Glomerular visceral epithelial cell (primary cell): ENCODE results near the gene OR6C70.
"Not testable (repeated sequence)": the region's sequence is repeated elsewhere in the genome, so short reads cannot be mapped to it uniquely, and the experiment has no call there.

Experiments used
- DNase-seq: peaks from one replicate; pipeline ENCODE4 v3.0.0-alpha.2; 2016; ENCODE audit errors: extremely low spot score

The OR6C70 gene

GRCh38 chr12:55470088-55470829 lies at the start of gene OR6C70:
TSS of gene OR6C70 (minus strand) at chr12:55470138. CDS start at chr12:55470138, 0 bp downstream.
- DNase-seq: no peak

DNA sequence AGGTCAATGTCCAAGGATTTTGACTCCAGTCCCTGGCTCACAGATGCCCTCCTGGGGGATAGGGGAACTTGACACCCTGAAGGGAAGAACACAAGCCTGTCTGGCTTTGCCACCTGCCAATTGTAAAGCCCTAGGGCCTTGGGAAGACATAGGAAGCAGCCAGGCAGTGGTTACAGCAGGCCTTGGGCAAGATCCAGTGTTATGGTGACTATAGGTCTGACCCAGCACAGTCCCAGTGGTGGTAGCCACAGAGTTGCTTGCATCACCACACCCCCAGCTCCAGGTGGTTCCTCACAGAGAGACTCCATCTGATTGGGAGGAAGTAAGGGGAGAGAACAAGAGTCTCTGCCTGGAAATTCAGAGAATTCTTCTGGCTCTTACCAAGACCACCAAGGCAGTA lies 46.5 kb upstream of the OR6C70 start:
- DNase-seq: no peak

GRCh38 chr12:55515696-55516095 lies 45.8 kb upstream of the OR6C70 start:
- DNase-seq: no peak

DNA sequence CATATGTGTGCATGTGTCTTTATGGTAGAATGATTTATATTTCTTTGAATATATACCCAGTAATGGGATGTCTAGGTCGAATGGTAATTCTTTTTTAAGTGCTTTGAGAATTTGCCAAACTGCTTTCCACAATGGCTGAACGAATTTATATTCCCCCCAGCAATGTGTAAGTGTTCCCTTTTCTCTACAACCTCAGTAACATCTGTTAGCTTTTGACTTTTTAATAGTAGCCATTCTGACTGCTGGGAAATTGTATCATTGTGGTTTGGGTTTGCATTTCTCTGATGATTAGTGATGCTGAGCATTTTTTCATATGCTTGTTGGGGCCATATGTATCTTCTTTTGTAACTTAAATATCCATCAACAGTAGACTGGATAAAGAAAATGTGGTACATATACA lies 31.7 kb upstream of the OR6C70 start:
- no peak for DNase-seq

GRCh38 chr12:55499810-55500252 lies 29.9 kb upstream of the OR6C70 start:
- no peak for DNase-seq

GRCh38 chr12:55499231-55499630 lies 29.3 kb upstream of the OR6C70 start:
- no peak for DNase-seq

GRCh38 chr12:55495490-55495889 lies 25.6 kb upstream of the OR6C70 start:
- DNase-seq: no peak

GRCh38 chr12:55492078-55492477 lies 22.1 kb upstream of the OR6C70 start, which contains the start of gene OR6C68:
TSS of gene OR6C68 (plus strand) at chr12:55492378. CDS start at chr12:55492378, 0 bp downstream.
- DNase-seq: no peak

- not testable (repeated sequence) for DNase-seq
Measured at GRCh38 chr12:55484284-55484683, 14.3 kb upstream of the OR6C70 start.

GRCh38 chr12:55479136-55479535 lies 9.2 kb upstream of the OR6C70 start:
- DNase-seq: not testable (repeated sequence)

DNA sequence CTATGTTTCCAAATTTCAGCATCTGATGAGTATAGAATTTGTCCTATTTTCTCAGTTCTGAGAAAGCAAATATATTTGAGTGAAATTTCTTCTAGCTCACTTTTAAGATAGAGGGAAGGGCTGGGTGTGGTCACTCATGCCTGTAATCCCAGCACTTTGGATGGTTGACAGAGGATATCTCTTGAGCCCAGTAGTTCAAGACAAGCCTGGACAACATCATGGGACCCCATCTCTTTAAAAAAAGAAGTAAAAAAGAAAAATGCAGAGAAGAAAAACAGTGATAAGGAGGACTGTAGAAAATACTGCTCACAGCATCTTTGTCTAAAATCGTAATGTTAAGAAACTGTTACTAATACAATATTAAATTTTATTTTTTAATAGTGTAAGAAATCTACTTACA lies 2.3 kb upstream of the OR6C70 start:
- DNase-seq: no peak

GRCh38 chr12:55469291-55469690 lies 647 bp downstream of the OR6C70 start:
- no peak for DNase-seq

- no peak for DNase-seq
Measured at GRCh38 chr12:55467836-55468235, 2.1 kb downstream of the OR6C70 start.

- DNase-seq: not testable (repeated sequence)
Measured at GRCh38 chr12:55464926-55465325, 5.0 kb downstream of the OR6C70 start.

DNA sequence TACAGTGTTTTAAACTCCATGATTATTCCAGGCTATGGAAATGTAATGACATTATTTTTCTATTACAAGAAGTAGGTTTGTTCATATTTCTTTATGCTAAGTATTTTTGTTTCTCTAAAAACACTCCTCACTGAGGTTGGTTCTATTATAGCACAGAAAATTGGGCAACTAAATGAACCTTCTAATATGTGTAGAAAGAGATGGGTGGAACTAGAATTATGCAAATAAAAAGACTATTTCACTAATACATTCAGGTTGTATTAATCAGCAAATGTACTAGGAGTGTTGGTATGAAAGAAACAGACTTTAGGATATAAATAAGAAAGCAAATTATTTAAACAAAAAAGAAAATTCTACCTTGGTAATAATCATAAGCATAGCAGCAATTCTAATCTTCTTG lies 21.1 kb downstream of the OR6C70 start:
- no peak for DNase-seq

GRCh38 chr12:55446326-55446725 lies 23.6 kb downstream of the OR6C70 start:
- DNase-seq: no peak

DNA sequence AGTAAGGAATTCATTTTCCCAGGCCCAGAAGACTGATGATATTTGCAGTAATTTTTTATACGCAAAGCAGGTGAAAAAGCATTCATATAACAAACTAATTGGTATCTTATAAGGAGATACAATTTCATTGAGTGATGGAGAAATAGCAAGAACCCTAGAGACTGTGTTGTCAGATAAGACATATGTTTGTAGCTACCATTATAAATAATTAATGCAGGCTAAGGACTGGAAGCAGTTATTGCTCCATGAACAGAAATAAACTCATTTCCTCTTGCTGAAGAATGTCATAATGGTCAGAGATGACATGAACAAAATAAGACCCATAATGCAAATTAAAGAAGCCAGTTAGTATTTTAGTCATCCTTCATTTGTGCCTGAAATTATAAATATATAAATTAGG lies 24.6 kb downstream of the OR6C70 start:
- DNase-seq: no peak

DNA sequence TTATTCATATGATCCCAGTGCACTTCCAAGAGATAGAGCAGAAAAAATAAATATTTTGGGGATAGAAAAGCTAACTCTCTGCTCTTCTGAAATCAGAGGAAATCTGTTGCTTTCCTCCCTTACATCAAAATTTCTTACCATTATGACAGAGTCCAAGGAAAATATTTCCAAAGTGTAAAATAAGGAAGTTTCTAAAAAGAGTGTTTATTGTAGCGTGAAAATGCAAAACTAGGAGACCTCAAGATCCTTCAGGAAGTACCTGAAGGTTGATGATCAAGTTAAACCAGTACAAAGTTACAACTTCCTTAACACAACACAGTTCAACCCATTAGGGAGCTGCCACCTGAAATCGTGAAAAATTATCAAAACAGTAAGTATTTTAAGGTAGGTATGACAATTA lies 26.2 kb downstream of the OR6C70 start, which contains the start of gene OR6C2:
Gene OR6C2 (plus strand): TSS at position 301 of the 400 bp plus-strand sequence. CDS start 8,138 bp downstream, outside the sequence.
- no peak for DNase-seq

DNA sequence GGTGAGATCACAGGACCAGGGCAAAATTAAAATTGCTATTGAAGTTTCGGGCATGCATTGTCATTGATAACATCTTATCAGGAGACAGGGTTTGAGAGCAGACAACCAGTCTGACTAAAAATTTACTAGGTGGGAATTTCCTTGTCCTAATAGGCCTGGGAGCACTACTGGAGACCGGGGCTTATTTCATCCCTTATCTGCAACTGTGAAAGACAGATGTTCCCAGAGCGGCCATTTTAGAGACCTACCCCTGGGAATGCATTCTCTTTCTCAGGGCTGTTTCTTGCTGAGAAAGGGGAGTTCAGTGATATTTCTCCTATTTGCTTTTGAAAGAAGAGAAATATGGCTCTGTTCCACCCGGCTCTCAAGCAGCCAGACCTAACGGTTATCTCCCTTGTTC lies 28.7 kb downstream of the OR6C70 start:
- DNase-seq: not testable (repeated sequence)

DNA sequence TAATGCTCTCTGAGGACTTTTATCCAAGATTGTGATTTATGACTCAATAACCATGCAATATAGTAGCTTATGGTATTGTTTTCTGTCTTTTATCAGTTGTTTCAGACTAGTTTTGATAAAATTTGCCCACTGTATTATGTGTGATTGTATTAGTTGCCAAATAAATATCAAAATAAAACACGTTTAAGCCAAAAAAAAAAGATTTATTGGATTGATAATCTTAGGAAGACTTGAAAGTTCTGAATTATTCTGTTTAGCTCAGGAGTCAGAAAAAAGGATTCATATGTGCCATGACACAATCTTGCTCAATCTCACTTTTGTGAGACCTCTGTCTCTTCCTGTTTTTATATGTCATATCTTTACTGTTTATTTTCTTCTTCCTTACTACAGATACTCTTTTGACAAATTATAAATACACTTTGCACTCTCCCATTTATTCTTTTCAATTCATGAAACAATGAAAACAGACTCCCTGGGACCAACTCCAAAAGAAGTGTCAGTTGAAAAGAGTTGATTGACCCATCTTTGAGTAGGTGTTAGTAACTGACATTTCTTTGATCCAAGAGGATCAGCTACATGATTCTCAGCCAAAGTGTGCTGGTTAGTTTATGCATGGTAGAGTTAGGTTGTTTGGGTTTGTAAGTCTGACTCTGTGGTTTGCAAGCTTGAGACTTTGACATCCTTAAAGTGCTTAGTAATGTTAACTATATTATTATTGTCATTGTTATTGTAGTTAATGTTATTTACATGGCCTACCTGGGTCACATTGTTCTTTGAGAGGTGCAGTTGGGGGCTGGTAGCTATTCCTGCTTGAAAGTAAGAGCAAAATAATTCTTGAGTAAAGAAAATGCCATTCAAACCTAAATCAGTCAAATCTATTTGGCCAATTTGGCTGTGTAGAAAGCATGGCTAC lies 41.4 kb downstream of the OR6C70 start:
- no peak for DNase-seq

- no peak for DNase-seq
Measured at GRCh38 chr12:55425954-55426353, 44.0 kb downstream of the OR6C70 start, which contains the start of gene OR6C76. TSS of gene OR6C76 (plus strand) at chr12:55426254. CDS start at chr12:55426254, 0 bp downstream.

GRCh38 chr12:55420307-55420962 lies 49.5 kb downstream of the OR6C70 start:
- no peak for DNase-seq
